Ovary (tissue), 3 donors: ENCODE data around the gene PLA2G12A.

ENCODE experiments used
- CTCF ChIP-seq, 3 donors: fragments of 450-650 bp in 2 of 3; fragments of 200-600 bp in 1 of 3; IDR thresholded peaks; one replicate each; pipeline versions ENCODE4 v1.5.1 to v1.8.0; 2016 to 2022; ENCODE audit warnings: antibody characterized with exemption in 3 of 3, mild to moderate bottlenecking in 1 of 3
- EP300 ChIP-seq: sonication (generic); formaldehyde crosslinking; IDR thresholded peaks from one replicate; pipeline ENCODE4 v1.6.1; 2017; ENCODE audit warnings: antibody characterized with exemption
- POLR2A ChIP-seq: fragments of 450-650 bp; IDR thresholded peaks from one replicate; pipeline ENCODE4 v1.6.1; 2017; ENCODE audit warnings: antibody characterized with exemption, mild to moderate bottlenecking, moderate library complexity
- donor health status: DM: no; HTN: no; CAD: no.

- TF ChIP-seq CTCF (IDR thresholded peaks at IDR 0.05): no peak
- TF ChIP-seq EP300: no peak
- TF ChIP-seq POLR2A: no peak
These were observed 34.5 kb upstream of the PLA2G12A start for GRCh38 chr4:109764376-109764775.
